ENCODE data around the gene NFIC. TPM values are rescaled to one million over a fixed set of nuclear protein-coding genes. Genes with fewer than 3 reads are reported as not detected.
"Not testable (repeated sequence)": the region's sequence is repeated elsewhere in the genome, so short reads cannot be mapped to it uniquely, and the experiment has no call there.

The NFIC gene
- total RNA-seq, 1 experiment from 2014 or later: 56.3 TPM

DNA sequence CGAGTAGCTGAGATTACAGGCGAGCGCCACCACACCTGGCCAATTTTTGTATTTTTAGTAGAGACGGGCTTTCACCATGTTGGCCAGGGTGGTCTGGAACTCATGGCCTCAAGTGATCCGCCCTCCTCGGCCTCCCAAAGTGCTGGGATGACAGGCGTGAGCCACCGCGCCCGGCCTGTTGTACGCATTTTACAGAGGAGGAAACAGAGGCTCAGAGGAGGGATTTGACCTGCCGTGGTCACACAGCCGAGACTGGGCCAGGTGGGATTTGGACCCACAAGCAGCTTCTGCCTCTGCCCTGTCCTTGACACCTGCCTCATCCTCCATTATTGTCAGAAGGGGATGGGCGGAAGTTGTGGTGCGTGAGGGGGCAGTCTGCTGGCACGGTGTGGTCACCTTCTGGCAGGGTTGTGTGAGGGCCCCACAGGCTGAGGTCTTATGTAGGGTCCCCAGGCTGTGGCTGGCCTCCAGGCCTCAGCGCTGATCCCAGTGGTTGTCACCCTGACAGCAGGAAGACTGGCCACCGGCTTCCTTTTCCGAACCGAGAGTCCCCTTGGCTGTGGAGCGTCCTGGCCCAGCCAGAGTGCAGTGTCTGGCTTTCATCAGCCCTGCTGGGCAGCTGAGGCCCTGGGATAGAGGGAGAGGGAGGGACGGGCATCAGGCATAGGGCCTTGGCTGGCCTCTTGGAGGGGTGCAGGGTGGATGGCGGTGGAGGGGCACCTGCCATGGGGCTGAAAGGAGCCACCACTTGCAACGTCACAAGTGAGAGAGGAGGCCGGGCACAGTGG, 20.3 kb downstream of the NFIC start:
- H3K4me3 Mint-ChIP-seq (ENCODE audit: low read depth, unreplicated experiment): no peak overlapping the region
- BruUV-seq (replicated peaks): no TSS peak
- H3K36me3 Mint-ChIP-seq (ENCODE audit: insufficient read depth, unreplicated experiment): peaks cover 16% of the 10 kb centered on the region
- H3K27ac Mint-ChIP-seq (ENCODE audit: unreplicated experiment): no peak overlapping the region
- DNase-seq: no peak
- no peaks in the 10 kb centered on the region for H3K9me3 Mint-ChIP-seq (ENCODE audit: low read depth, unreplicated experiment)
- CTCF ChIA-PET: no interaction called here
- H3K27me3 Mint-ChIP-seq (ENCODE audit: unreplicated experiment): no peaks in the 10 kb centered on the region
- intact Hi-C loops (cut with micrococcal nuclease; ENCODE audit: unreplicated experiment): no loop called here
- peaks cover 10% of the 10 kb centered on the region for H3K4me1 Mint-ChIP-seq (ENCODE audit: low read depth, unreplicated experiment)
- TF ChIP-seq, protein P1, sequence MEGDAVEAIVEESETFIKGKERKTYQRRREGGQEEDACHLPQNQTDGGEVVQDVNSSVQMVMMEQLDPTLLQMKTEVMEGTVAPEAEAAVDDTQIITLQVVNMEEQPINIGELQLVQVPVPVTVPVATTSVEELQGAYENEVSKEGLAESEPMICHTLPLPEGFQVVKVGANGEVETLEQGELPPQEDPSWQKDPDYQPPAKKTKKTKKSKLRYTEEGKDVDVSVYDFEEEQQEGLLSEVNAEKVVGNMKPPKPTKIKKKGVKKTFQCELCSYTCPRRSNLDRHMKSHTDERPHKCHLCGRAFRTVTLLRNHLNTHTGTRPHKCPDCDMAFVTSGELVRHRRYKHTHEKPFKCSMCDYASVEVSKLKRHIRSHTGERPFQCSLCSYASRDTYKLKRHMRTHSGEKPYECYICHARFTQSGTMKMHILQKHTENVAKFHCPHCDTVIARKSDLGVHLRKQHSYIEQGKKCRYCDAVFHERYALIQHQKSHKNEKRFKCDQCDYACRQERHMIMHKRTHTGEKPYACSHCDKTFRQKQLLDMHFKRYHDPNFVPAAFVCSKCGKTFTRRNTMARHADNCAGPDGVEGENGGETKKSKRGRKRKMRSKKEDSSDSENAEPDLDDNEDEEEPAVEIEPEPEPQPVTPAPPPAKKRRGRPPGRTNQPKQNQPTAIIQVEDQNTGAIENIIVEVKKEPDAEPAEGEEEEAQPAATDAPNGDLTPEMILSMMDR (IDR thresholded peaks at IDR 0.05; ENCODE audit: unreplicated experiment): no peak

DNA sequence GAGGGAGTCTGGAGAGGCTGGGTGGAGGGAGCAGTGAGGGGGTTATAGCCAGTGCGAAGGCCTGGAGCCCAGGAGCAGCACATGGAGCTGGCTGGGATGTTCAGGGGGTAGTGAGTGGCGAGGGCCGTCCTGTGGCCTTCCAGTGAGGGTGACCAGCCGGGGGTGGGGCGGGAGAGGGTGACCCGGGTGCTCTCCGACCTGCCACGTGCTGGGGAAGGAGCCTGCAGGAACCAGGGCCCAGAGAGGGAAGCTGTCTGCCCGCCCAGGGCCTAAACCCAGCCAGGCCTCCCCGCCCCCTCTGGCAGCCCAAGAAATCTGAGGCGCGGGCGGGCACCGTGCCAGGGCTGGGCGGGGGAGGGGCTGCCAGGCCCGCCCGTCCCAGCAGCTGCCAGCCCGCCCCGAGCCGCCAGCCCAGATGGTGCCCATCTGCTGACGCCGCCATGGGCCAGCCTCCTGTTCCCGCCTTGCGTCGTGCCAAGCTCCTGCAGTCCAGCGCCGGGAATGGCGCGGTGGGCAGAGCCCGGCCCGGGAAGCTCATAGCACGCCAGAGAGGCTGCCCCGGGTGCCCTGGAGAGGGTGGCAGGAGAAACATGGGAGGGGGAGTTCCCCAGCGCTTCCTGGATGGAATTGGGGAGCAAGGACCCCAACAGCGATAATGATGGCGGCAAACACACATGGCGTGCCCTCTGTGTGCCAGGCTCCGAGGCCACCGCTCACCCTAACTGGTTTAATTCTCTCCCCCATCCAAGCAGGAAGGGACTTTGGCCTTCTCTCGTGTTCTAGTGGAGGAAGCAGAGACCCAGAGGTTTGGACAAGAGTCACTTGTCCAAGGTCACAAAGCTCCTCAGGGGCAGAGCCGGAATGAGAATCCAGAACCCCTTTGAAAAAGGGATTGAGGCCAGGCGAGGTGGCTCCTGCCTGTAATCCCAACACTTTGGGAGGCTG, 21.5 kb downstream of the NFIC start:
- Mint-ChIP-seq H3K9me3 (ENCODE audit: low read depth, unreplicated experiment) (no peaks in the 10 kb centered on the region), H3K27ac (ENCODE audit: unreplicated experiment) (no peak overlapping the region), H3K4me3 (ENCODE audit: low read depth, unreplicated experiment) (no peak overlapping the region), H3K27me3 (ENCODE audit: unreplicated experiment) (no peaks in the 10 kb centered on the region), H3K36me3 (ENCODE audit: insufficient read depth, unreplicated experiment) (peaks cover 9% of the 10 kb centered on the region), H3K4me1 (ENCODE audit: low read depth, unreplicated experiment) (peaks cover 3% of the 10 kb centered on the region)
- CTCF ChIA-PET: interaction anchor here (0.6 kb wide), 1 partner anchor 9 kb away, joined by 4 read pairs; no protein-coding TSS in a partner anchor
- intact Hi-C loops (cut with micrococcal nuclease; ENCODE audit: unreplicated experiment): no loop called here
- DNase-seq: peak; percentile 80
- BruUV-seq (replicated peaks): no TSS peak
- TF ChIP-seq, protein P1 (IDR thresholded peaks at IDR 0.05; ENCODE audit: unreplicated experiment): no peak

DNA sequence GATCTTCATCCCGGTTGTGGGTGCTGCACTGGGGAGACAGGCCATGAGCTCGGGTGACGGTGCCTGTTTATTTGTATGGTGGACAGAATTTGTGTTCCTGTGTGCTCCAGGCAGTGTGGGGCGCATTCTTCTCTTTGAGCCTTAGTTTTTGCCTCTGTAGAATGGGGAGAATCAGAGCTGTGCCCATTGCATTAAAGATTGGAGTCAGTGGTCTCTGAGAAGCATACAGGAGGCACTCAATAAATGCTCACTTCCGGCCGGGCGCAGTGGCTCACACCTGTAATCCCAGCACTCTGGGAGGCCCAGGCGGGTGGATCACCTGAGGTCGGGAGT, 23.0 kb downstream of the NFIC start:
- peaks cover 9% of the 10 kb centered on the region for H3K36me3 Mint-ChIP-seq (ENCODE audit: insufficient read depth, unreplicated experiment)
- no peaks in the 10 kb centered on the region for H3K27me3 Mint-ChIP-seq (ENCODE audit: unreplicated experiment)
- intact Hi-C loops (cut with micrococcal nuclease; ENCODE audit: unreplicated experiment): no loop called here
- TF ChIP-seq, protein P1 (IDR thresholded peaks at IDR 0.05; ENCODE audit: unreplicated experiment): no peak
- no peak overlapping the region for H3K27ac Mint-ChIP-seq (ENCODE audit: unreplicated experiment)
- no TSS peak for BruUV-seq (replicated peaks)
- H3K9me3 Mint-ChIP-seq (ENCODE audit: low read depth, unreplicated experiment): no peaks in the 10 kb centered on the region
- CTCF ChIA-PET: no interaction called here
- no peak for DNase-seq
- no peak overlapping the region for H3K4me3 Mint-ChIP-seq (ENCODE audit: low read depth, unreplicated experiment)
- H3K4me1 Mint-ChIP-seq (ENCODE audit: low read depth, unreplicated experiment): no peaks in the 10 kb centered on the region

DNA sequence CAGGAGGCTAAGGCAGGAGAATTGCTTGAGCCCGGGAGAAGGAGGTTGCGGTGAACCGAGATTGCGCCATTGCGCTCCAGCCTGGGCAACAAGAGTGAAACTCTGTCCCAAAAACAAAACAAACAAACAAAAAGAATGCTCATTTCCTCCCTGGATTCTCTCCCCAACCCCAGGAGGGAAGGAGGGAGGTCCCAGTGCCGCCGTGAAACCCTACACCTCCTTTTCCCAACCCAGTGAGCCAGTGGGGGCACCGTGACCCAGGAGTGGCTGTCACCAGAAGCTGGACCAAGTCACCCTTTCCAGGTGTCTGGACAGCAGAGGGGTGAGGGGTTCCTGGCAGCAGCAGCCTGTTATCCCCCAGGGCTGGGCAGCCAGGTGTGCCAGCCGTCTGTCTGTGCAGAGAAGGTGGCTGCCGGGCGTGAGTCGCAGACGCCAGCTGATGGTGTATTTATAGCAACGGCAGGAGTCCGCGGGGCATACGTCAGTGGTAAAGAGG, 23.5 kb downstream of the NFIC start:
- intact Hi-C loops (cut with micrococcal nuclease; ENCODE audit: unreplicated experiment): no loop called here

DNA sequence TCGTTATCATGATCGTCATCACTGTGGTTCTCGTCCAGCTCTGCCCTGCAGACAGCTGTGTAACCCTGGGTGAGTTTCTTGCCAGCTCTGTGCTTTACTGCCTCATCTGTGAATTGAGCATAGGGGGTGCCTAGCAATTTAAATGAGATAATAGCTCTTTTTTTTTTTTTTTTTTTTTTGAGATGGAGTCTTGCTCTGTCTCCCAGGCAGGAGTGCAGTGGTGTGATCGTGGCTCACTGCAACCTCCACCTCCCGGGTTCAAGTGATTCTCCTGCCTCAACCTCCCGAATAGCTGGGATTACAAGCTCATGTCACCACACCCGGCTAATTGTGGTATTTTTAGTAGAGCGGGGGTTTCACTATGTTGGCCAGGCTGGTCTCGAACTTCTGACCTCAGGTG, 25.5 kb downstream of the NFIC start:
- DNase-seq: not testable (repeated sequence)

More for the DNA sequence above, 23.5 kb downstream of the NFIC start:
- Mint-ChIP-seq H3K27ac (ENCODE audit: unreplicated experiment) (no peak overlapping the region), H3K4me3 (ENCODE audit: low read depth, unreplicated experiment) (no peak overlapping the region), H3K9me3 (ENCODE audit: low read depth, unreplicated experiment) (no peaks in the 10 kb centered on the region), H3K4me1 (ENCODE audit: low read depth, unreplicated experiment) (no peaks in the 10 kb centered on the region), H3K36me3 (ENCODE audit: insufficient read depth, unreplicated experiment) (peaks cover 9% of the 10 kb centered on the region), H3K27me3 (ENCODE audit: unreplicated experiment) (no peaks in the 10 kb centered on the region)
- CTCF ChIA-PET: interaction anchor here (0.6 kb wide), 1 partner anchor 33 kb away, joined by 7 read pairs; no protein-coding TSS in a partner anchor
- TF ChIP-seq, protein P1 (IDR thresholded peaks at IDR 0.05; ENCODE audit: unreplicated experiment): no peak
- BruUV-seq (replicated peaks): no TSS peak
- no peak for DNase-seq

More for the DNA sequence above, 25.5 kb downstream of the NFIC start:
- H3K36me3 Mint-ChIP-seq (ENCODE audit: insufficient read depth, unreplicated experiment); BruUV-seq (replicated peaks); H3K4me1 Mint-ChIP-seq (ENCODE audit: low read depth, unreplicated experiment); CTCF ChIA-PET; H3K27ac Mint-ChIP-seq (ENCODE audit: unreplicated experiment); intact Hi-C loops (cut with micrococcal nuclease; ENCODE audit: unreplicated experiment); H3K27me3 Mint-ChIP-seq (ENCODE audit: unreplicated experiment); H3K9me3 Mint-ChIP-seq (ENCODE audit: low read depth, unreplicated experiment); H3K4me3 Mint-ChIP-seq (ENCODE audit: low read depth, unreplicated experiment): not testable (repeated sequence)

All from Calu3 (cell line).